Keratinocyte (primary cell): ENCODE results near the gene CLCN1.

Experiments
- EZH2 ChIP-seq: IDR thresholded peaks from one replicate; pipeline ENCODE4 v1.6.1; 2012; ENCODE audit warnings: inconsistent platforms, mild to moderate bottlenecking, low read length, moderate library complexity
- TF ChIP-seq, protein P1 (sequence below), 3 experiments: IDR thresholded peaks in 1 of 3; conservative IDR thresholded peaks in 1 of 3; optimal IDR thresholded peaks in 1 of 3; 2 replicates in 2 of 3; 3 replicates in 1 of 3; pipeline versions ENCODE3 to v1.5.1; 2011; ENCODE audit warnings: low read length in 3 of 3, mild to moderate bottlenecking in 3 of 3, moderate library complexity in 2 of 3, control low read depth in 1 of 3, inconsistent platforms in 1 of 3; ENCODE audit not compliant: insufficient read depth in 2 of 3; ENCODE audit errors: extremely low read depth in 1 of 3

DNA sequence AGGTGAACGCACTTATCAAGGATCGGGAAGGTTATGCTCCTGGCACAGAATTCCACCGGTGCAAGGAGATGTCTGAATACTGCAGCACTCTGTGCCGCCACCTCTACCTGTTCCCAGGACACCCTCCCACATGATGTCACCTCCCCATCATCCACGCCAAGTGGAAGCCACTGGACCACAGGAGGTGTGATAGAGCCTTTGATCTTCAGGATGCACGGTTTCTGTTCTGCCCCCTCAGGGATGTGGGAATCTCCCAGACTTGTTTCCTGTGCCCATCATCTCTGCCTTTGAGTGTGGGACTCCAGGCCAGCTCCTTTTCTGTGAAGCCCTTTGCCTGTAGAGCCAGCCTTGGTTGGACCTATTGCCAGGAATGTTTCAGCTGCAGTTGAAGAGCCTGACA is 11.0 kb upstream of the CLCN1 start:
- TF ChIP-seq, protein P1, sequence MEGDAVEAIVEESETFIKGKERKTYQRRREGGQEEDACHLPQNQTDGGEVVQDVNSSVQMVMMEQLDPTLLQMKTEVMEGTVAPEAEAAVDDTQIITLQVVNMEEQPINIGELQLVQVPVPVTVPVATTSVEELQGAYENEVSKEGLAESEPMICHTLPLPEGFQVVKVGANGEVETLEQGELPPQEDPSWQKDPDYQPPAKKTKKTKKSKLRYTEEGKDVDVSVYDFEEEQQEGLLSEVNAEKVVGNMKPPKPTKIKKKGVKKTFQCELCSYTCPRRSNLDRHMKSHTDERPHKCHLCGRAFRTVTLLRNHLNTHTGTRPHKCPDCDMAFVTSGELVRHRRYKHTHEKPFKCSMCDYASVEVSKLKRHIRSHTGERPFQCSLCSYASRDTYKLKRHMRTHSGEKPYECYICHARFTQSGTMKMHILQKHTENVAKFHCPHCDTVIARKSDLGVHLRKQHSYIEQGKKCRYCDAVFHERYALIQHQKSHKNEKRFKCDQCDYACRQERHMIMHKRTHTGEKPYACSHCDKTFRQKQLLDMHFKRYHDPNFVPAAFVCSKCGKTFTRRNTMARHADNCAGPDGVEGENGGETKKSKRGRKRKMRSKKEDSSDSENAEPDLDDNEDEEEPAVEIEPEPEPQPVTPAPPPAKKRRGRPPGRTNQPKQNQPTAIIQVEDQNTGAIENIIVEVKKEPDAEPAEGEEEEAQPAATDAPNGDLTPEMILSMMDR (optimal IDR thresholded peaks at IDR 0.05 in 1 of 3, IDR thresholded peaks at IDR 0.05 in 1 of 3, conservative IDR thresholded peaks at IDR 0.05 in 1 of 3; ENCODE audit: extremely low read depth in 1 of 3, insufficient read depth in 2 of 3, low read length in 3 of 3): no peak
- TF ChIP-seq EZH2: no peak
